Right atrium auricular region (tissue), 2 donors: ENCODE results near the gene MT1B. TPM values are rescaled to one million over a fixed set of nuclear protein-coding genes. Genes with fewer than 3 reads are reported as not detected.
A peak's percentile ranks its signal among the peaks of the same experiment; 100 is the strongest.

ENCODE experiments used
- DNase-seq: peaks from one replicate; pipeline ENCODE4 v3.0.0-alpha.2; 2019; ENCODE audit warnings: low spot score
- H3K27ac ChIP-seq, 2 donors: fragments of 200-600 bp; sonication (generic); 1 replicate in 1 of 2; 2 replicates in 1 of 2; pipeline ENCODE4 v1.5.1; 2016 to 2019
- H3K27me3 ChIP-seq, 2 donors: fragments of 200-600 bp; sonication (generic); one replicate each; pipeline versions ENCODE4 v1.5.1 to v1.6.0; 2017 to 2019
- H3K36me3 ChIP-seq: fragments of 200-600 bp; sonication (generic); one replicate; pipeline ENCODE4 v1.5.1; 2016
- H3K4me1 ChIP-seq, 2 donors: fragments of 200-600 bp; sonication (generic); one replicate each; pipeline versions ENCODE4 v1.5.1 to v1.6.0; 2017 to 2019
- H3K4me3 ChIP-seq, 2 donors: fragments of 200-600 bp; sonication (generic); 1 replicate in 1 of 2; 2 replicates in 1 of 2; pipeline ENCODE4 v1.5.1; 2017 to 2019; ENCODE audit warnings: mild to moderate bottlenecking in 1 of 2, moderate library complexity in 1 of 2
- H3K9me3 ChIP-seq, 2 donors: fragments of 200-600 bp; sonication (generic); one replicate each; pipeline ENCODE4 v1.5.1; 2019
- CTCF ChIP-seq, 2 donors: fragments of 200-600 bp; sonication (generic); IDR thresholded peaks; one replicate each; pipeline ENCODE4 v1.5.1; 2019; ENCODE audit warnings: antibody characterized with exemption in 2 of 2
- total RNA-seq, 2 donors: library from RNA; depleted of rRNA; stranded (reverse); fragments of >200 nt; gene quantifications; one replicate each; pipeline ENCODE4 v1.1.0, GENCODE V29; 2016

The MT1B gene
- total RNA-seq, 2 donors from 2014 or later, result not detected

- Histone ChIP-seq H3K4me1 (peaks cover 0 to 40% of the 10 kb centered on the region in 2 donors), H3K27me3 (no peaks in the 10 kb centered on the region), H3K4me3 (no peak overlapping the region), H3K27ac (peak overlapping the region; percentile 14 to 46), H3K9me3 (no peaks in the 10 kb centered on the region), H3K36me3 (no peaks in the 10 kb centered on the region)
- DNase-seq, result no peak
- no peak for TF ChIP-seq CTCF (IDR thresholded peaks at IDR 0.05)
Measured at GRCh38 chr16:56629531-56629930, 22.2 kb upstream of the MT1B start.

- no peaks in the 10 kb centered on the region for H3K36me3 ChIP-seq
- no peaks in the 10 kb centered on the region for H3K27me3 ChIP-seq
- DNase-seq, result no peak
- TF ChIP-seq CTCF (IDR thresholded peaks at IDR 0.05), result no peak
- no peaks in the 10 kb centered on the region for H3K9me3 ChIP-seq
- H3K4me3 ChIP-seq, result no peak overlapping the region
- H3K27ac ChIP-seq, result no peak overlapping the region
- H3K4me1 ChIP-seq, result peaks cover 0 to 40% of the 10 kb centered on the region in 2 donors
Measured at GRCh38 chr16:56630134-56630533, 21.6 kb upstream of the MT1B start.

- no peak for DNase-seq
- Histone ChIP-seq H3K9me3 (no peaks in the 10 kb centered on the region), H3K4me1 (peaks cover 0 to 43% of the 10 kb centered on the region in 2 donors), H3K27ac (peak overlapping the region; percentile 79 to 81), H3K36me3 (no peaks in the 10 kb centered on the region), H3K27me3 (no peaks in the 10 kb centered on the region), H3K4me3 (no peak overlapping the region)
- no peak for TF ChIP-seq CTCF (IDR thresholded peaks at IDR 0.05)
Measured at GRCh38 chr16:56631197-56631596, 20.5 kb upstream of the MT1B start.

GRCh38 chr16:56631832-56632155 is 19.9 kb upstream of the MT1B start:
- Histone ChIP-seq H3K4me3 (peak overlapping the region; percentile 39 to 58), H3K27me3 (no peaks in the 10 kb centered on the region), H3K9me3 (no peaks in the 10 kb centered on the region), H3K4me1 (peaks cover 0 to 37% of the 10 kb centered on the region in 2 donors), H3K36me3 (no peaks in the 10 kb centered on the region), H3K27ac (peak overlapping the region; percentile 79 to 81)
- TF ChIP-seq CTCF (IDR thresholded peaks at IDR 0.05), result no peak
- no peak for DNase-seq

GRCh38 chr16:56632156-56632847 is 19.4 kb upstream of the MT1B start, which contains the start of gene MT1M:
Gene MT1M (plus strand): TSS chr16:56632659. CDS start chr16:56632732, 73 bp downstream.
- peak within 1 kb of the TSS; percentile 39 to 58 for H3K4me3 ChIP-seq
- TF ChIP-seq CTCF (IDR thresholded peaks at IDR 0.05), result peak in 1 of 2 donors; percentile 16
- DNase-seq, result peak; percentile 68
- H3K36me3 ChIP-seq, result no peaks in the 10 kb centered on the region
- H3K9me3 ChIP-seq, result no peaks in the 10 kb centered on the region
- no peaks in the 10 kb centered on the region for H3K27me3 ChIP-seq
- peaks cover 0 to 32% of the 10 kb centered on the region in 2 donors for H3K4me1 ChIP-seq
- peak within 1 kb of the TSS; percentile 79 to 81 for H3K27ac ChIP-seq
